MG63 (cell line): ENCODE measurements around the gene UBA1. TPM values are rescaled to one million over a fixed set of nuclear protein-coding genes. Genes with fewer than 3 reads are reported as not detected.
A peak's percentile ranks its signal among the peaks of the same experiment; 100 is the strongest.

Experiments used
- DNase-seq: peaks from one replicate; pipeline ENCODE4 v3.0.0-alpha.2; 2020
- H3K27me3 ChIP-seq: fragments of 250-450 bp; sonication (Bioruptor Pico); 2 replicates; pipeline ENCODE4 v1.5.1; 2020; ENCODE audit warnings: mild to moderate bottlenecking, moderate library complexity
- H3K36me3 ChIP-seq: fragments of 250-450 bp; sonication (Bioruptor Pico); 2 replicates; pipeline ENCODE4 v1.5.1; 2020; ENCODE audit warnings: mild to moderate bottlenecking, moderate library complexity
- H3K4me3 ChIP-seq: fragments of 250-450 bp; sonication (Bioruptor Pico); 2 replicates; pipeline ENCODE4 v1.5.1; 2020; ENCODE audit warnings: mild to moderate bottlenecking, moderate library complexity
- H3K9me3 ChIP-seq: fragments of 250-450 bp; sonication (Bioruptor Pico); 2 replicates; pipeline ENCODE4 v1.5.1; 2020; ENCODE audit warnings: mild to moderate bottlenecking, moderate library complexity
- total RNA-seq: library from RNA; depleted of rRNA; stranded (reverse); fragments of >200 nt; shearing (Covaris generic); gene quantifications from 2 replicates; pipeline ENCODE4 v1.2.3, GENCODE V29; 2014; ENCODE audit warnings: low replicate concordance

UBA1 gene
- total RNA-seq, 1 experiment from 2014 or later, result 121 TPM

GRCh38 chrX:47198026-47198686 lies 4.5 kb downstream of the UBA1 start:
- peaks cover 44% of the 10 kb centered on the region for H3K36me3 ChIP-seq
- H3K4me3 ChIP-seq, result no peak overlapping the region
- no peak for DNase-seq
- no peaks in the 10 kb centered on the region for H3K9me3 ChIP-seq
- no peaks in the 10 kb centered on the region for H3K27me3 ChIP-seq

DNA sequence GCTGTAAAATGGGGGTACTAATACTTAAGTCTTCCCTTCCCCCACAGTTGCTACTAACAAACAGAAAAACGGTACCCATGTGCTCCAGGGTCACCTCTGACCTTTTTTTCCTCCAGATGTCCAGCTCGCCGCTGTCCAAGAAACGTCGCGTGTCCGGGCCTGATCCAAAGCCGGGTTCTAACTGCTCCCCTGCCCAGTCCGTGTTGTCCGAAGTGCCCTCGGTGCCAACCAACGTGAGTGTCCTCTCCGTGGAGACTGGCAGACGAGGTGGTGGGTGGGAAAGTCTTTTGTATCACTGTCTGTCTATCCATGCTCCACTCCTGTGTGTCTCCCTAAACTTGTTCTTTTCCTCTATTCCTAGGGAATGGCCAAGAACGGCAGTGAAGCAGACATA lies 5.1 kb downstream of the UBA1 start:
- H3K27me3 ChIP-seq, result no peaks in the 10 kb centered on the region
- peaks cover 47% of the 10 kb centered on the region for H3K36me3 ChIP-seq
- no peak for DNase-seq
- H3K4me3 ChIP-seq, result no peak overlapping the region
- no peaks in the 10 kb centered on the region for H3K9me3 ChIP-seq

GRCh38 chrX:47199286-47199685 lies 5.7 kb downstream of the UBA1 start:
- no peak for DNase-seq
- Histone ChIP-seq H3K4me3 (no peak overlapping the region), H3K27me3 (no peaks in the 10 kb centered on the region), H3K36me3 (peaks cover 46% of the 10 kb centered on the region), H3K9me3 (no peaks in the 10 kb centered on the region)

GRCh38 chrX:47200385-47201150 lies 6.9 kb downstream of the UBA1 start:
- DNase-seq, result peak; percentile 77
- H3K4me3 ChIP-seq, result no peak overlapping the region
- H3K27me3 ChIP-seq, result no peaks in the 10 kb centered on the region
- peaks cover 50% of the 10 kb centered on the region for H3K36me3 ChIP-seq
- H3K9me3 ChIP-seq, result no peaks in the 10 kb centered on the region

- Histone ChIP-seq H3K4me3 (no peak overlapping the region), H3K27me3 (no peaks in the 10 kb centered on the region), H3K36me3 (peaks cover 50% of the 10 kb centered on the region), H3K9me3 (no peaks in the 10 kb centered on the region)
- DNase-seq, result no peak
Measured at GRCh38 chrX:47201345-47201944, 7.8 kb downstream of the UBA1 start.

GRCh38 chrX:47202316-47202715 lies 8.7 kb downstream of the UBA1 start:
- no peak for DNase-seq
- H3K36me3 ChIP-seq, result peaks cover 50% of the 10 kb centered on the region
- no peaks in the 10 kb centered on the region for H3K9me3 ChIP-seq
- no peak overlapping the region for H3K4me3 ChIP-seq
- no peaks in the 10 kb centered on the region for H3K27me3 ChIP-seq

DNA sequence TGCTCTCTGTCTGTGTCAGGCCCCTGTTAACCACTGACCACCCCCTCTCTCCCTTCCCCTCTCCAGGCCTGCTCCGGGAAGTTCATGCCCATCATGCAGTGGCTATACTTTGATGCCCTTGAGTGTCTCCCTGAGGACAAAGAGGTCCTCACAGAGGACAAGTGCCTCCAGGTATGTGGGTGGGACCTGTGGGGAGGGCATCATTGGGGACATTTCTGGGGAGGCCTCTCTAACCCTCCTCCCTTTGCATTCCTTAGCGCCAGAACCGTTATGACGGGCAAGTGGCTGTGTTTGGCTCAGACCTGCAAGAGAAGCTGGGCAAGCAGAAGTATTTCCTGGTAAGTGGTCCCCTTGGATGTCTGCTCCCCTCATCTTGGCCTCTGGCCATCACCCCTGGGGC lies 9.2 kb downstream of the UBA1 start:
- H3K9me3 ChIP-seq, result no peaks in the 10 kb centered on the region
- H3K4me3 ChIP-seq, result no peak overlapping the region
- peaks cover 53% of the 10 kb centered on the region for H3K36me3 ChIP-seq
- DNase-seq, result no peak
- no peaks in the 10 kb centered on the region for H3K27me3 ChIP-seq

DNA sequence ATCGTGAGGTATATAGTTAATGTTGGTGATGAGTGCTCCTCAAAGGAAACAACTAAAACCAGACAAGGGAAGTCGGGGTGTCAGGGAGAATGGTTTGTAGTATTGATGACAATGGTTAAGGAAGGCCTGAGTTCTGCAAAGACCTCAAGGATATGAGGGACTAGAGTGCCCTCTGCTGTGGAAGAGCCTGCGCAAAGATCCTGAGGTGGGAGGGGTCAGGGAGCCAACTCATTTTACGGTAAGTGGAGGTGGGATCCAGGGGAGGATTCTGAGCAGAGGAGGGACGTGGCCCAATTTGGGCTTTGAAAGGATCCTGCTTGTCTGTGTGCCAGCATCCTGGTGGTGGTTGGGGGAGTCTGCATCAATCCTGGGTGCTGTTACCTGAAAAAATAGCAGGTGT lies 11.3 kb downstream of the UBA1 start:
- Histone ChIP-seq H3K27me3 (no peaks in the 10 kb centered on the region), H3K36me3 (peaks cover 54% of the 10 kb centered on the region), H3K9me3 (no peaks in the 10 kb centered on the region), H3K4me3 (no peak overlapping the region)
- no peak for DNase-seq

DNA sequence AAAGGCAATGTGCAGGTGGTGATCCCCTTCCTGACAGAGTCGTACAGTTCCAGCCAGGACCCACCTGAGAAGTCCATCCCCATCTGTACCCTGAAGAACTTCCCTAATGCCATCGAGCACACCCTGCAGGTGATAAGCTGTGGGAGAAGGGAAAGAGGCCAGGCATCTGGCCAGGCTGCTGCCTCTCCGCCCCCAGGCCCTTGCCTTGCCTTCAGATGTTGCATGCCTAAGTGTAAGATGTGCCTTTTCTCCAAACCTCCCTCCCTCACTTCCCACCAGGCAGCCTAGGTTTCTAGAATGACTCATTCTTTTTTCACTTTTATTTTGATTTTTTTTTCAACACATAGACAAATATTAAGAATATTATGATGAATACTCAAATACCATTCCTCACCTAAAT lies 12.7 kb downstream of the UBA1 start:
- H3K4me3 ChIP-seq, result no peak overlapping the region
- no peaks in the 10 kb centered on the region for H3K9me3 ChIP-seq
- H3K27me3 ChIP-seq, result no peaks in the 10 kb centered on the region
- DNase-seq, result no peak
- peaks cover 43% of the 10 kb centered on the region for H3K36me3 ChIP-seq

- no peak for DNase-seq
- peaks cover 39% of the 10 kb centered on the region for H3K36me3 ChIP-seq
- H3K9me3 ChIP-seq, result no peaks in the 10 kb centered on the region
- no peaks in the 10 kb centered on the region for H3K27me3 ChIP-seq
- H3K4me3 ChIP-seq, result no peak overlapping the region
Measured at GRCh38 chrX:47208108-47208507, 14.5 kb downstream of the UBA1 start.

DNA sequence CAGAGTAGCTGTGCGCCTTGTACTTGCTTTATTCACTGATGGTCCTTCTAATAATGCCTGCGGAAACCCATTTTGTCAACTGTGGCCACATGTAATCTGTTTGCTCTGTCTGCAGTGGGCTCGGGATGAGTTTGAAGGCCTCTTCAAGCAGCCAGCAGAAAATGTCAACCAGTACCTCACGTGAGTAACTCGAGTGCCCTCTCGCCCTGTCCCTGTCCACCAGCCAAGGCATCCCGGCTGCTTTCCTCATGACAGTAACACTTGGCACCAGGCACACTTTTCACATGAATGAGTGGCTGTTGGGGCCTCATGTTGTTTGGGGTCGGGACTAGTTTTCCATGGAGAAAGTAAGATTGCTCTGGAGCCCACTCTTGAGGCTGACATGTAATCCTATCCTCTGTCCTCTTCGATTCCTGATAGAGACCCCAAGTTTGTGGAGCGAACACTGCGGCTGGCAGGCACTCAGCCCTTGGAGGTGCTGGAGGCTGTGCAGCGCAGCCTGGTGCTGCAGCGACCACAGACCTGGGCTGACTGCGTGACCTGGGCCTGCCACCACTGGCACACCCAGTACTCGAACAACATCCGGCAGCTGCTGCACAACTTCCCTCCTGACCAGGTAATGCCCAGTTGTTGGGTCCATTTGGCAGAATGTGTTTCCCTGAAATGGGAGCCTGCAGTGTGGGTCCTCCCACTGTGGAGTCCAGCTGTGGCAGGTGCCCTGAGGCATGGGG lies 16.0 kb downstream of the UBA1 start:
- no peak for DNase-seq
- no peaks in the 10 kb centered on the region for H3K27me3 ChIP-seq
- peaks cover 36% of the 10 kb centered on the region for H3K36me3 ChIP-seq
- H3K9me3 ChIP-seq, result no peaks in the 10 kb centered on the region
- H3K4me3 ChIP-seq, result no peak overlapping the region

GRCh38 chrX:47210661-47211425 lies 17.2 kb downstream of the UBA1 start:
- DNase-seq, result no peak
- no peak overlapping the region for H3K4me3 ChIP-seq
- no peaks in the 10 kb centered on the region for H3K27me3 ChIP-seq
- no peaks in the 10 kb centered on the region for H3K9me3 ChIP-seq
- peaks cover 37% of the 10 kb centered on the region for H3K36me3 ChIP-seq

- Histone ChIP-seq H3K9me3 (no peaks in the 10 kb centered on the region), H3K36me3 (peaks cover 33% of the 10 kb centered on the region), H3K27me3 (no peaks in the 10 kb centered on the region), H3K4me3 (no peak overlapping the region)
- no peak for DNase-seq
Measured at GRCh38 chrX:47212381-47213293, 19.0 kb downstream of the UBA1 start.

DNA sequence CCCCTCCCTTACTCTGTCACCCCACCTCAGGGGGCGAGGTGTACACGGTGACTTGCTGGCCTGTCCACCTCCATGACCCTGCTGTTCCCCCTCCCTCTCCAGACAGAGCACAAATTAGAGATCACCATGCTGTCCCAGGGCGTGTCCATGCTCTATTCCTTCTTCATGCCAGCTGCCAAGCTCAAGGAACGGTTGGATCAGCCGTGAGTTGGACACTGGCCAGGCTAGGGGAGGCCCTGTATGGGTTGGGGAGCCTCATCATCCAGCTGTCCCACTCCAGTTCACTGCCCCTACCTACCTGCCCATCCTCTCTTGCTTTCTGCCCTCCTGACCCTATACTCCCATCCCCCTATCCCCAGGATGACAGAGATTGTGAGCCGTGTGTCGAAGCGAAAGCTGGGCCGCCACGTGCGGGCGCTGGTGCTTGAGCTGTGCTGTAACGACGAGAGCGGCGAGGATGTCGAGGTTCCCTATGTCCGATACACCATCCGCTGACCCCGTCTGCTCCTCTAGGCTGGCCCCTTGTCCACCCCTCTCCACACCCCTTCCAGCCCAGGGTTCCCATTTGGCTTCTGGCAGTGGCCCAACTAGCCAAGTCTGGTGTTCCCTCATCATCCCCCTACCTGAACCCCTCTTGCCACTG lies 20.9 kb downstream of the UBA1 start:
- H3K27me3 ChIP-seq, result no peaks in the 10 kb centered on the region
- H3K36me3 ChIP-seq, result peaks cover 21% of the 10 kb centered on the region
- no peaks in the 10 kb centered on the region for H3K9me3 ChIP-seq
- H3K4me3 ChIP-seq, result no peak overlapping the region
- DNase-seq, result no peak

DNA sequence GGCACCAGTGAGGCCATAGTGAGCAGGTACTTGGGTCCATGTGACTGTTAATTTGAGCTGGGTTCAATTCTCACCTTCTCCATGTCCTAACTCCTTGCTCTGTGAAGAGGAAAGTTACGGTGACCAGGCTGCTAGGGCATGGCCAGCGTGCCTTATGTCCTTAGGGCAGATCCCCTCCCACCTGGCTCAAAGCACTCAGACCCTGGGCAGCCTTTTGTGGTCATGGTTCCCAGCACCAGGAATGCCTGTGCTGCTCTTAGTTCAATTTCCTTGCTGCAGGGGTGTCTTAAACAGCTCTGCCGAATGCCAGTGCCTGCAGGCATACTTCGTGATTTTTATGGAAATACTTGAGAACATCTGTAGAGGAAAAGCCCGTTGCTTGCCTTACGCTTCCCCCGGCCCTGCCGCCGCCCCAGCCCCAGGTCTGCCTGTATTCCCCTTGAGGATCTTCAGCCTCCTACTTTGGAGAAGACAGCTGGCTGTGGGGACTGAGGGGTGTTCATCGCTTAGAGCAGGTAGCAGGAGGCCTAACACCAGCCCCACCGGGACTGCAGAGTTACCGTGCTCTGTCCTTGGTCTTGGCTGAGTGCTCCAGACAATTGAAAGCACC lies 21.8 kb downstream of the UBA1 start:
- Histone ChIP-seq H3K9me3 (no peaks in the 10 kb centered on the region), H3K36me3 (peaks cover 18% of the 10 kb centered on the region), H3K27me3 (no peaks in the 10 kb centered on the region), H3K4me3 (no peak overlapping the region)
- DNase-seq, result no peak
